Mucosa of stomach (tissue), 1 donor: ENCODE results near the gene ADAMTS9.

Source experiments
- H3K27me3 ChIP-seq: one replicate; pipeline ENCODE4 v1.7.0; 2013; ENCODE audit warnings: mild to moderate bottlenecking, low read length; ENCODE audit not compliant: control insufficient read depth, insufficient read depth
- H3K36me3 ChIP-seq: one replicate; pipeline ENCODE4 v1.7.0; 2013; ENCODE audit warnings: low read length; ENCODE audit not compliant: control insufficient read depth, insufficient read depth
- H3K4me1 ChIP-seq: one replicate; pipeline ENCODE4 v1.7.0; 2013; ENCODE audit warnings: mild to moderate bottlenecking, low read length; ENCODE audit not compliant: control insufficient read depth, insufficient read depth
- H3K4me3 ChIP-seq: one replicate; pipeline ENCODE4 v1.7.0; 2013; ENCODE audit warnings: low read length
- H3K9ac ChIP-seq: one replicate; pipeline ENCODE4 v1.7.0; 2013; ENCODE audit warnings: mild to moderate bottlenecking, low read length, moderate library complexity
- H3K9me3 ChIP-seq: one replicate; pipeline ENCODE4 v1.7.0; 2013; ENCODE audit warnings: mild to moderate bottlenecking, low read length, moderate library complexity; ENCODE audit not compliant: control insufficient read depth
- donor health status: Pancreatic carcinoma.

The ADAMTS9 gene, protein sequence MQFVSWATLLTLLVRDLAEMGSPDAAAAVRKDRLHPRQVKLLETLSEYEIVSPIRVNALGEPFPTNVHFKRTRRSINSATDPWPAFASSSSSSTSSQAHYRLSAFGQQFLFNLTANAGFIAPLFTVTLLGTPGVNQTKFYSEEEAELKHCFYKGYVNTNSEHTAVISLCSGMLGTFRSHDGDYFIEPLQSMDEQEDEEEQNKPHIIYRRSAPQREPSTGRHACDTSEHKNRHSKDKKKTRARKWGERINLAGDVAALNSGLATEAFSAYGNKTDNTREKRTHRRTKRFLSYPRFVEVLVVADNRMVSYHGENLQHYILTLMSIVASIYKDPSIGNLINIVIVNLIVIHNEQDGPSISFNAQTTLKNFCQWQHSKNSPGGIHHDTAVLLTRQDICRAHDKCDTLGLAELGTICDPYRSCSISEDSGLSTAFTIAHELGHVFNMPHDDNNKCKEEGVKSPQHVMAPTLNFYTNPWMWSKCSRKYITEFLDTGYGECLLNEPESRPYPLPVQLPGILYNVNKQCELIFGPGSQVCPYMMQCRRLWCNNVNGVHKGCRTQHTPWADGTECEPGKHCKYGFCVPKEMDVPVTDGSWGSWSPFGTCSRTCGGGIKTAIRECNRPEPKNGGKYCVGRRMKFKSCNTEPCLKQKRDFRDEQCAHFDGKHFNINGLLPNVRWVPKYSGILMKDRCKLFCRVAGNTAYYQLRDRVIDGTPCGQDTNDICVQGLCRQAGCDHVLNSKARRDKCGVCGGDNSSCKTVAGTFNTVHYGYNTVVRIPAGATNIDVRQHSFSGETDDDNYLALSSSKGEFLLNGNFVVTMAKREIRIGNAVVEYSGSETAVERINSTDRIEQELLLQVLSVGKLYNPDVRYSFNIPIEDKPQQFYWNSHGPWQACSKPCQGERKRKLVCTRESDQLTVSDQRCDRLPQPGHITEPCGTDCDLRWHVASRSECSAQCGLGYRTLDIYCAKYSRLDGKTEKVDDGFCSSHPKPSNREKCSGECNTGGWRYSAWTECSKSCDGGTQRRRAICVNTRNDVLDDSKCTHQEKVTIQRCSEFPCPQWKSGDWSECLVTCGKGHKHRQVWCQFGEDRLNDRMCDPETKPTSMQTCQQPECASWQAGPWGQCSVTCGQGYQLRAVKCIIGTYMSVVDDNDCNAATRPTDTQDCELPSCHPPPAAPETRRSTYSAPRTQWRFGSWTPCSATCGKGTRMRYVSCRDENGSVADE (N-terminal part only)

DNA sequence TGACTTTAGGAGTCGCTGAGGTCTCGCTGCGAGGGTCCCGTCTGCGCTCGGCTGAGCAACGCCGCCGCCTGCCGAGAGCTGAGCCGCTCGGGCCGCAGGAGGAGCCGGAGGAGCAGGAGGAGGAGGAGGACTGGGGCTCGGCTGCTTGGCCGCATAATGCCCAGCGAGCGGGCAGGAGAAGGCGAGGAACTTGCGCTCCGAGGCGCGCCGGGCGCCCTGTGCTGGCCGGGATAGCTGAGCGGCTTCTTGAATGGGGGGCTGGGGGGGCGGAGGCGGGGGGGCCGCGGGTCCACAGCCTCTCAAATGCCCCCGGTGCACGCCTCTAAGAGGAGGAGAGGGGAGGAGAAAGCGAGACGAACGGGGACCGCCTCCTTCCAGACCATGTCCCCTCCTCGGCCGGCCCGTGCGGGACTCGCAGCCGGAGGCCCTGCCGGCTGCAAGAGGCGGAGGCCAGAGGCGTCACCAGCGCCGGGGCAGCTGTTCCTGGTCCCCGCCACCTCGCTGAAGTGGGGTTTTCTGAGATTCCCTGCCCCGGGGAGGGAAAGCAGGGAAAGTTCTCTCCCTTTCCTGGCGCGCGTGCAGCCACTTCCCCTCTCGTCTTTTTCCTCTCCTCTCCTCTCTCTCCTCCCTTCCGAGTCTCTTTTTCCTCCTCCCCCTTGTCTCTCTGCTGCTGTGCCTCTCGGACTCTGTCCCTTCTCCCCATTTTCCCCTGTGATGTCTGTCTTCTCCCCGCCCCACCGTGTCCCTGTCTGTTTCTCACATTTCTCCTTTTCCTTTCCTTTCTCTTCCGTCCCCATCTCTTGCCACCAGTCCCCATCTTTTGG lies at the start of gene ADAMTS9:
TSS of gene ADAMTS9 (minus strand) at position 220 of the 824 bp plus-strand sequence. CDS start 343 bp downstream, outside the sequence.
- Histone ChIP-seq H3K27me3 (peaks cover 40% of the 10 kb centered on the region), H3K4me1 (no peaks in the 10 kb centered on the region), H3K9ac (peak within 1 kb of the TSS; percentile 68), H3K4me3 (peak within 1 kb of the TSS; percentile 28), H3K36me3 (no peaks in the 10 kb centered on the region), H3K9me3 (no peaks in the 10 kb centered on the region)

- Histone ChIP-seq H3K36me3 (no peaks in the 10 kb centered on the region), H3K4me3 (no peak overlapping the region), H3K27me3 (no peaks in the 10 kb centered on the region), H3K4me1 (no peaks in the 10 kb centered on the region), H3K9ac (no peak overlapping the region), H3K9me3 (no peaks in the 10 kb centered on the region)
Observed at GRCh38 chr3:64732576-64732975, 44.8 kb upstream of the ADAMTS9 start.

DNA sequence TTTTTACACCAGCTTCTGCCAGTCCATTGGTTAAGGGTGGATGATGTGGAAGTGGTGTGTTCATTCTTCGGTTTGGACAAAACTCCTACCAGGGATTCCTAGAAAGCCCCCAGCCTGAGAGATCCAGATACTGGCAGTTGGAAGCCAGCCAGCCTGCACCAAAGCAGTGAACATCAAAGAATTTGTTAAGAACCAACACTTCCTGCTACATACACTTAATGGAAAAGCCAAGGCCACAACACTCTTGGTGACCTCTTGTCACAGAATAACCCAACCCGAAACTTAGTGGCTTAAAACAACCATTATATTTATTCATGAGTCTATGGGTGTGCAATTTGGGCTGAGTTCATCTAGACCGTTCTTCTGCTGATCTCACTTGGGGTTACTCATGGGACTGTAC lies 42.9 kb upstream of the ADAMTS9 start:
- no peaks in the 10 kb centered on the region for H3K9me3 ChIP-seq
- no peaks in the 10 kb centered on the region for H3K36me3 ChIP-seq

GRCh38 chr3:64728994-64729393 lies 41.2 kb upstream of the ADAMTS9 start:
- Histone ChIP-seq H3K4me1 (no peaks in the 10 kb centered on the region), H3K4me3 (no peak overlapping the region), H3K27me3 (no peaks in the 10 kb centered on the region), H3K9me3 (no peaks in the 10 kb centered on the region), H3K9ac (no peak overlapping the region), H3K36me3 (no peaks in the 10 kb centered on the region)

More for the DNA sequence above, 42.9 kb upstream of the ADAMTS9 start:
- Histone ChIP-seq H3K27me3 (no peaks in the 10 kb centered on the region), H3K4me1 (no peaks in the 10 kb centered on the region), H3K4me3 (no peak overlapping the region), H3K9ac (no peak overlapping the region)

DNA sequence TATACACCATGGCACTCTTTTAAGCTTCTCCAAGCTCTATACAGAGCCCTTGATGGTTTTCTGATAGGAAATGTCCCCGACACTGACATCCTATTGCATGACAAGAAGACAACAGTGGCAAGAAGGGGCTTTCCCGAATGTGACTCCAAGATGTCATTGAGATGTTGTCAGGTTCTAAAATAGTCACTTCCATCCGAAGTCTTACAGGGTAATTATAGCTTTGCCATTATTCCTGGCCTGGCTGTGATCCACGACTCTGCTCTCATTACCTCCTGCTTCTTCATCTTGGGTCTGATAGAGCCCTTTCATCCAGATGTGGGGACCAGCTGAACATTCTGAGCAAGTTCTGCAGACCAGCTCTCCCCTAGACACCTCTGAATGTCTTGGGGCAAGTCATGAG lies 40.6 kb upstream of the ADAMTS9 start:
- H3K4me3 ChIP-seq = no peak overlapping the region
- H3K9me3 ChIP-seq = no peaks in the 10 kb centered on the region
- no peak overlapping the region for H3K9ac ChIP-seq
- H3K27me3 ChIP-seq = no peaks in the 10 kb centered on the region
- H3K36me3 ChIP-seq = no peaks in the 10 kb centered on the region
- H3K4me1 ChIP-seq = no peaks in the 10 kb centered on the region

DNA sequence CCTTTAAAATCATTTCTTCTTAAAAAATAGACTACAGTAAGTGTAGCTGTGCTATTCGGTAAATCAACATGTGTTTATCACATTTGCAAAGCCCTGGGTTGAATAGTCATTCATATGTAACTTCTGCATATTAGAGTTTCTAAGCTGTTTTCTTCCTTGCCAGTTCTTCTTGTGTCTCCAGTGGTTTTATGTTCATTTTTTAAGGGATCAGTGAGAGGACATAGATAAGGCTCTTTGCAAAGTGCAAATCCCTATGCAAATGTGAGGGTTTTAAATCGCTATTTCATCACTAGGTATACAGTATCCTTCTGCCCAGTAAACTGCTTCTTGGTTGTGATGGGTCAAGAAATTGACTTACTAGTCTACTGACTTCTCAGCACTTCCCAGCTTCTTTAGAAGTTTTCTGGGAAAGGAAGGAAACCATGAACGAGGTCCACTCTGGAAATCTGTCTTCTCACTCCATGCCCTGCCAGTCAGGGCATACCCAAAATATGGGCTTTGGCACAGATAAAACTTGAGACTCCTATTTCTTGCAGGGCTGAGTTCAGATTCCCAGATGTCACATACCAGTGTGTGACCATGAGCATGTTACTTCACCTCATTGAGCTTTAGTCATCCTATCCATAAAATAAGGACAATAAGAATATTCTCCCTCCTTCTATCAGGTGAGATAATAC lies 38.8 kb upstream of the ADAMTS9 start:
- no peaks in the 10 kb centered on the region for H3K27me3 ChIP-seq
- no peak overlapping the region for H3K9ac ChIP-seq
- H3K36me3 ChIP-seq = no peaks in the 10 kb centered on the region
- H3K9me3 ChIP-seq = no peaks in the 10 kb centered on the region
- H3K4me3 ChIP-seq = no peak overlapping the region
- no peaks in the 10 kb centered on the region for H3K4me1 ChIP-seq

GRCh38 chr3:64718976-64719375 lies 31.2 kb upstream of the ADAMTS9 start:
- no peaks in the 10 kb centered on the region for H3K4me1 ChIP-seq
- no peaks in the 10 kb centered on the region for H3K27me3 ChIP-seq
- no peak overlapping the region for H3K9ac ChIP-seq
- H3K4me3 ChIP-seq = no peak overlapping the region
- no peaks in the 10 kb centered on the region for H3K9me3 ChIP-seq
- no peaks in the 10 kb centered on the region for H3K36me3 ChIP-seq

DNA sequence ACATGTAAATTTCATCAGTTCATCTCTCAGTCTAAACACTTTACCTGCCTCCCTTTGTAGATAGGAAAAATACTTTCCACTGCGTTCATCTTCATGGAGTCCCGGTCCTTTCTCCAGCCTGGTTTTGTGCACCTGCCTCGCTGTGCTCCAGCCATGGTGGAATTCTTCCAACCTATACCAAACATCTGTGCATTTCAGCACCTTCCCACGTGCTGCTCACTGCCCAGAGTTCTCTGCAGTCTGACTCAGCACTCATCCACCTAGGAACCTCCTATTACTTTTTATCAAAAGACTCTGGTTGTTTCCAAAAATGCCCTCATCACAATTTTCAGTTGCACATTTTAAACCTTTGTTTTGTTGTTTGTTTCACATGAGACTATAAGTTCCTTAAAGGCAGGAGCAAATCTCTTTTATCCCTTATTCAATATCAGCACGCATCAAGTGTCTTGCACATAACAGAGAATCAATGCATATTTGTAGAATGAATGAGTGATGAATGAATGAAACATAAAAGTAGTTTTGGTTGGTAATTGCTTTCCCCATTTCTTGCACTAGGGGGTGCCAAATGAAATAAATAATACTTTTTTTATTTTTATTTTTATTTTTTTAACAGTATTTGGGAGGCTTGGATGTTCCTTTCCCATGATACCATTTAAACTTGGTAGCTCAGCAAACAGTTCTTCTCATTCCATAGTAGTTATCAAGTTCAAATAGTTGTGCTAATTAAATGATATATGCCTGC lies 30.2 kb upstream of the ADAMTS9 start:
- Histone ChIP-seq H3K27me3 (no peaks in the 10 kb centered on the region), H3K4me3 (no peak overlapping the region), H3K4me1 (no peaks in the 10 kb centered on the region), H3K36me3 (no peaks in the 10 kb centered on the region), H3K9ac (no peak overlapping the region), H3K9me3 (no peaks in the 10 kb centered on the region)

DNA sequence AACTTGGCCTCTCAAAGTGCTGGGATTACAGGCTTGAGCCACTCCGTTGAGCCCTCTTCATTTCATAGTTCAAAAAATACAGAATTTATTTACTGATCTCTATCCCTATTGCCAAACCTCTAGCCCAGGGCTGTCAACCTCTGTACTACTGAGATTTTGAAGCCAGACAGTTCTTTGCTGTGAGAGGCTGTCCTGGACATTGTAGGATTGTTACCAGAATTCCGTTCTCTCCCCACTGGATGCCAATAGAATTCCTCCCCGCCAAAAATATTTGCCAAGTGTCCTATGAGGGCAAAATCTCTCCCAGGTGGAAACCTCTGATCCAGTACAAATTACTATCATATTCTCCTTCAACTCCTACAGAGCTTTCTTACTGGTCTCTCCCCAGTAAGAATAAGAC lies 29.6 kb upstream of the ADAMTS9 start:
- H3K27me3 ChIP-seq = no peaks in the 10 kb centered on the region
- no peak overlapping the region for H3K4me3 ChIP-seq
- no peaks in the 10 kb centered on the region for H3K36me3 ChIP-seq
- no peaks in the 10 kb centered on the region for H3K9me3 ChIP-seq
- H3K9ac ChIP-seq = no peak overlapping the region
- H3K4me1 ChIP-seq = no peaks in the 10 kb centered on the region

DNA sequence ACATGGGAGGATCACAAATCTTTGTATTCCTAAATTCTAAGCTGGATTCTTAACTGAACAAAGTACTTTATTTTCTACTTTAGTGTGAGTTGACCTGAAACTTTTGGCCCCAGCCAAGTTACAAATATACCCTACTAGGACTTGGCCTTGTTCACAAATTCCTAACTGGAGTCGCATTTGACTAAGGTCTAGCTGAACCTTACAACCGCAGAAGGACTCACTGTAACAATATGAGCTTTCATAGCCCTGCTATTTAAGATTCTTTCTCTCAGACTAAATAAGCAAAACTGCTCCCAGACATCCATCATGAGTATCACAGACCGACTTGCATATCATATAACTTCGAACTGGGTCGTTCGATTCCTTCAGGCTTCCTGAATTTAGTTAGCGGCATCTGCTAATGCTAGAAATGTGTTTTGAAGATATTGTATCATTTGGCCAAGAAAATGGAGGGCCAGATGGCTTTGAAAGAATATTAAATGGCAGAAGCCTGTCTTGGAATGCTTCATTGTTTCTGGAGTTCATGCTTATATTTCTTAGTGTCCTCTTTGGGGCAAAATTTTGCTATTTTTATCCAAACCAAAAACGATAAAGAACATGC lies 28.4 kb upstream of the ADAMTS9 start:
- no peaks in the 10 kb centered on the region for H3K9me3 ChIP-seq
- no peak overlapping the region for H3K9ac ChIP-seq
- H3K36me3 ChIP-seq = no peaks in the 10 kb centered on the region
- no peaks in the 10 kb centered on the region for H3K4me1 ChIP-seq
- no peaks in the 10 kb centered on the region for H3K27me3 ChIP-seq
- H3K4me3 ChIP-seq = no peak overlapping the region
